Stimulated activated CD4-positive, alpha-beta T cell treated with anti-CD3 and anti-CD28 coated beads, Interleukin-1b, Interleukin-23, amount 100 ng/mL, for 4 hours (primary cell): ENCODE measurements around the gene TMEM140.

Source experiments
- DNase-seq, 2 donors: peaks; one replicate each; pipeline ENCODE4 v3.0.0-alpha.2; 2020; ENCODE audit warnings: low read depth in 2 of 2

The TMEM140 gene

GRCh38 chr7:135174941-135175340 is 27.1 kb downstream of the TMEM140 start:
- DNase-seq, result no peak

GRCh38 chr7:135175931-135176330 is 28.1 kb downstream of the TMEM140 start:
- no peak for DNase-seq

GRCh38 chr7:135177028-135177696 is 29.3 kb downstream of the TMEM140 start:
- no peak for DNase-seq

- no peak for DNase-seq
Measured at GRCh38 chr7:135178364-135178763, 30.5 kb downstream of the TMEM140 start.

GRCh38 chr7:135179321-135179925 is 31.6 kb downstream of the TMEM140 start:
- DNase-seq, result no peak

- DNase-seq, result no peak
Measured at GRCh38 chr7:135180122-135180521, 32.2 kb downstream of the TMEM140 start.

- DNase-seq, result no peak
Measured at GRCh38 chr7:135181261-135181928, 33.5 kb downstream of the TMEM140 start.

- DNase-seq, result no peak
Measured at GRCh38 chr7:135181929-135182678, 34.2 kb downstream of the TMEM140 start.

- no peak for DNase-seq
Measured at GRCh38 chr7:135183478-135183877, 35.6 kb downstream of the TMEM140 start.

- no peak for DNase-seq
Measured at GRCh38 chr7:135184254-135184841, 36.5 kb downstream of the TMEM140 start.

GRCh38 chr7:135185471-135186260 is 37.8 kb downstream of the TMEM140 start:
- no peak for DNase-seq

- DNase-seq, result no peak
Measured at GRCh38 chr7:135186261-135186540, 38.3 kb downstream of the TMEM140 start.

GRCh38 chr7:135186841-135187253 is 39.0 kb downstream of the TMEM140 start:
- no peak for DNase-seq

GRCh38 chr7:135188298-135188984 is 40.6 kb downstream of the TMEM140 start:
- no peak for DNase-seq

GRCh38 chr7:135189221-135189662 is 41.4 kb downstream of the TMEM140 start:
- no peak for DNase-seq

- no peak for DNase-seq
Measured at GRCh38 chr7:135189961-135190360, 42.1 kb downstream of the TMEM140 start.

GRCh38 chr7:135190703-135191102 is 42.8 kb downstream of the TMEM140 start:
- DNase-seq, result no peak

- DNase-seq, result no peak
Measured at GRCh38 chr7:135192914-135193536, 45.2 kb downstream of the TMEM140 start.

GRCh38 chr7:135193615-135194081 is 45.8 kb downstream of the TMEM140 start:
- DNase-seq, result no peak

GRCh38 chr7:135194494-135195095 is 46.7 kb downstream of the TMEM140 start:
- DNase-seq, result no peak
